Activated naive CD8-positive, alpha-beta T cell treated with anti-CD3 and anti-CD28 coated beads, Interleukin-2, amount 50 U/mL, for 24 hours (primary cell): ENCODE measurements around the gene PLAC9.

Experiments
- ATAC-seq: fragments of 150-1000 bp; cut with Tn5 transposase; one replicate; pipeline ENCODE4 v1.10.0; 2021
- DNase-seq: peaks from one replicate; pipeline ENCODE4 v3.0.0; 2021
- H3K27ac Mint-ChIP-seq: one replicate; pipeline ENCODE4 v1.8.0; 2021; ENCODE audit warnings: mild to moderate bottlenecking, mixed read lengths
- H3K27me3 Mint-ChIP-seq: one replicate; pipeline ENCODE4 v1.8.0; 2021; ENCODE audit warnings: mixed read lengths
- H3K36me3 Mint-ChIP-seq: one replicate; pipeline ENCODE4 v1.8.0; 2021; ENCODE audit warnings: low read depth, mixed read lengths
- H3K4me1 Mint-ChIP-seq: one replicate; pipeline ENCODE4 v1.8.0; 2021; ENCODE audit warnings: mixed read lengths
- H3K4me3 Mint-ChIP-seq: one replicate; pipeline ENCODE4 v1.8.0; 2021; ENCODE audit warnings: mild to moderate bottlenecking, moderate library complexity, mixed read lengths
- H3K9me3 Mint-ChIP-seq: one replicate; pipeline ENCODE4 v1.8.0; 2021; ENCODE audit warnings: mixed read lengths

PLAC9 gene

DNA sequence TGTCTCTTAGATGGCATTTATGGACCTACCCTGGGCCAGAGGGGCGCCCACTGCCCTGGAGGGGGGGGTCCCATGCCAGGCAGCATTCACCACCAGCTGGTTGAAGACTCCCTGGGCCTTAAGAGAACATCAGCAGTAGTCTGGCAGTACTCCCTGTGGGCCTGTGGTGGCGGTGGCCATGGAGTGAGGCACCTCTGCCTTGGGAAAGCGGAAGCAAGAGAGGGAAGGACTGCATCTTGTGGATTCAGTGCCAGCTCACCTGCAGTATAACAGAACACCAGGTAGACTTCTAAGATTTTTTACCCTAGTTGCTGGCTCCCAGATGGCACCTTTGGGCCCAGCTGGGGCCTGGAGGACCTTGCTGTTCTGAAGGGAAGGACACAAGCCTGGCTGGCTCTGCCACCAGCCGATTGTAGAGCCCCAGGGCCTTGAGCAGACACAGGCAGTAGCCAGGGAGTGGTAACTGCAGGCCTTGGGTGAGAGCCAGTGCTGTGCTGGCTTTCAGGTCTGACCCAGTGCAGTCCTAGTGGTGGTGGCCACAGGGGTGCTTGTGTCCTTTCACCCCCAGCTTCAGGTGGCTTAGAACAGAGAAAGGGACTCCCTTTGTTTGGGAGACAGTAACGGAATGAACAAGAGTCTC lies 15.8 kb downstream of the PLAC9 start:
- Mint-ChIP-seq H3K27ac (no peak overlapping the region), H3K9me3 (peaks cover 10% of the 10 kb centered on the region), H3K4me3 (no peak overlapping the region), H3K27me3 (peaks cover 1% of the 10 kb centered on the region), H3K36me3 (peaks cover 43% of the 10 kb centered on the region), H3K4me1 (peaks cover 17% of the 10 kb centered on the region)
- DNase-seq (no peak), ATAC-seq (no peak)

DNA sequence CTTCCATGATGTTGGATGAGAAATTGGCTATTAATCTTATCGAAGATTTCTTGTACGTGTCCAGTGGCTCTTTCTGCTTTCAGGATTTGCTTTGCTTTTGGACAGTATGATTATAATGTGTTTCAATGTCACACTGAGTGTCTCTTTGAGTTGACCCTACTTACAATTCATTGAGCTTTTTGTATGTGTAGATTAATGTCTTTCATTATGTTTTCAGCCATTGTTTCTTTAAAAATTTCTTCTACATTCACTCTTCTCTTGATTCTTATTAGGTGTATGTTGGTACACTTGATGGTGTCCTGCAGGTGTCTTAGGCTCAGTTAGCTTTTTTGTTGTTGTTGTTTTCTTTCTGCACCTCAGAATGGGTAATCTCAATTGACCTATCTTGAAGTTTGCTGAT lies 16.6 kb downstream of the PLAC9 start:
- ATAC-seq (no peak), DNase-seq (no peak)
- peaks cover 1% of the 10 kb centered on the region for H3K27me3 Mint-ChIP-seq
- H3K4me3 Mint-ChIP-seq, result no peak overlapping the region
- peak overlapping the region; percentile 3 for H3K27ac Mint-ChIP-seq
- peaks cover 46% of the 10 kb centered on the region for H3K36me3 Mint-ChIP-seq
- peaks cover 11% of the 10 kb centered on the region for H3K4me1 Mint-ChIP-seq
- H3K9me3 Mint-ChIP-seq, result peaks cover 10% of the 10 kb centered on the region

DNA sequence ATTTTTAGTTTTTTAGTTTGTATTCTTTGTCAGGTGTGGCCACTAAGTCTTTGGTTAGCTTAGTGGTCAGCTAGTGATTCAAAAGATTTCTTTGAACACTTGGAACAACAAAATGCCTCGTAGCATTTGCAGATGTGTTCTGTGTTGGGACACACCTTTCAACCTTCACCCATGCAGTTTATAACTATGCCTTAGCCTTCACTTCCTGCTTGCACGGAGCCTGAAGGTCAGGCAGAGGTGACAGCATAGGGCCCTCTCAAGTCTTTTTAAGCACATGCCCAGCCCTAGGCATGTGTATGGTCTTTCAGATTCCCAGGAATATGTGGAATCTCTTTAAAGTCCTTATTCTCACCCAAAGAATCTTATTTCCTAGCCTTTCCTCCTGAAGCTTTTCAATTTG lies 17.6 kb downstream of the PLAC9 start:
- no peak for DNase-seq
- Mint-ChIP-seq H3K4me1 (peaks cover 2% of the 10 kb centered on the region), H3K36me3 (peaks cover 53% of the 10 kb centered on the region), H3K4me3 (no peak overlapping the region), H3K27ac (peak overlapping the region; percentile 78), H3K27me3 (no peaks in the 10 kb centered on the region), H3K9me3 (peaks cover 10% of the 10 kb centered on the region)
- ATAC-seq, result no peak

DNA sequence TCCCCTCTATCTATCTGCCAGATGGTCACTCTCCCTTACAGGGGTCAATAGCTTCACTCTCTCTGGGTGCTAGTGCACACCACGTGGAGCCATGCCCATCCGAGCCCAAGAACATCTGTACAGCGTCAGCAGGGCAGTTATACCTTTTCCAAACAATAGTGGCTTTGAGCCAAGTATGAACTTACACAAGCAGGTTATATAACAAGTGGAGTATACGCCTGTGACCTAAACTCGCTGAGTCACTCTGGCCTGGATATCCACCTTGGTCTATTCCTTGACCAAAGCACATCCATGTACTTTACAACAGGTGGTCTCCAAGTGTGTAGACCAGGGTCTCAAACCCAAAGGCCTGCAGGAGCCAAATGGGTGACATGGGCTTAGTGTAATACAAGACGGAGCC lies 20.3 kb downstream of the PLAC9 start:
- peaks cover 70% of the 10 kb centered on the region for H3K36me3 Mint-ChIP-seq
- H3K4me1 Mint-ChIP-seq, result peaks cover 15% of the 10 kb centered on the region
- ATAC-seq, result no peak
- H3K9me3 Mint-ChIP-seq, result peaks cover 10% of the 10 kb centered on the region
- DNase-seq, result no peak
- no peaks in the 10 kb centered on the region for H3K27me3 Mint-ChIP-seq
- no peak overlapping the region for H3K4me3 Mint-ChIP-seq
- no peak overlapping the region for H3K27ac Mint-ChIP-seq

DNA sequence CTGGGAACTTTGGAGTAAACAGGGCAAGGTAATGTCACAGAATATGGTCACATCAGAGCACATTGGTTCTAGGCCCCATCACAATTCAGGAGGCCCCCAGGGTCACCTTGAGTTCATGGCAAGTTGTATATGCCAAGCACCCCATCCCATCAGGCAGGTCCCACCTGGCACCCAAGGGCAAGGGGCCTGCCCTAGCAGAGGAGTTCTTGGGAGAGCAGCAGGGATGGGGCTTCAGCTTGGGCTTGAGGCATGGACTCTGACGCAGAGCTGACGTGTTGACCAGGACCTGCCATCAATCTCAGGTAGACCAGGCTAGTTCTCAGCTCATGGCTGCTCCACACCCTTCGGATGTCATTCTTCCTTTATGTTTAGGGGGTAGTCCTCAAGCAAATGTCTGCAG lies 20.9 kb downstream of the PLAC9 start:
- Mint-ChIP-seq H3K36me3 (peaks cover 73% of the 10 kb centered on the region), H3K27me3 (no peaks in the 10 kb centered on the region), H3K27ac (peak overlapping the region; percentile 57), H3K4me1 (peaks cover 15% of the 10 kb centered on the region), H3K4me3 (no peak overlapping the region), H3K9me3 (peaks cover 10% of the 10 kb centered on the region)
- ATAC-seq (no peak), DNase-seq (no peak)

DNA sequence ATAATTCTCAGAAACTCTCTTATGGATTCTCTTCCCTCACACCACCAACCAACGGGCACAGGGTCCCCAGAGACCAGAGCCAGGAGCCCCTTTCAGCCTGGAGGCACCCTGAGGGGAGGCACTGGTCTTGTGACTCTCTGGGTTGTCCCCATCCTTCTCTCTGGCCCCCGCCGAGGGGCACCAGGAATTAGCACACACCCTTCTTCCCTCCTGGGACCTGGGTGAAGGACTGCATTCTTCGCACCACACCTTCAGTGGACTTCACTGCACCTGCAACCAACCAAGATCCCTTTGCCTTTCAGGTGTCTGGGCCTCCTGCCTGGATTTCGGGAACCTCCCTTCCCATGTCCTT lies 22.1 kb downstream of the PLAC9 start:
- H3K4me3 Mint-ChIP-seq, result no peak overlapping the region
- peaks cover 5% of the 10 kb centered on the region for H3K9me3 Mint-ChIP-seq
- no peak for DNase-seq
- H3K36me3 Mint-ChIP-seq, result peaks cover 65% of the 10 kb centered on the region
- no peaks in the 10 kb centered on the region for H3K27me3 Mint-ChIP-seq
- ATAC-seq, result no peak
- peaks cover 15% of the 10 kb centered on the region for H3K4me1 Mint-ChIP-seq
- H3K27ac Mint-ChIP-seq, result peak overlapping the region; percentile 23

DNA sequence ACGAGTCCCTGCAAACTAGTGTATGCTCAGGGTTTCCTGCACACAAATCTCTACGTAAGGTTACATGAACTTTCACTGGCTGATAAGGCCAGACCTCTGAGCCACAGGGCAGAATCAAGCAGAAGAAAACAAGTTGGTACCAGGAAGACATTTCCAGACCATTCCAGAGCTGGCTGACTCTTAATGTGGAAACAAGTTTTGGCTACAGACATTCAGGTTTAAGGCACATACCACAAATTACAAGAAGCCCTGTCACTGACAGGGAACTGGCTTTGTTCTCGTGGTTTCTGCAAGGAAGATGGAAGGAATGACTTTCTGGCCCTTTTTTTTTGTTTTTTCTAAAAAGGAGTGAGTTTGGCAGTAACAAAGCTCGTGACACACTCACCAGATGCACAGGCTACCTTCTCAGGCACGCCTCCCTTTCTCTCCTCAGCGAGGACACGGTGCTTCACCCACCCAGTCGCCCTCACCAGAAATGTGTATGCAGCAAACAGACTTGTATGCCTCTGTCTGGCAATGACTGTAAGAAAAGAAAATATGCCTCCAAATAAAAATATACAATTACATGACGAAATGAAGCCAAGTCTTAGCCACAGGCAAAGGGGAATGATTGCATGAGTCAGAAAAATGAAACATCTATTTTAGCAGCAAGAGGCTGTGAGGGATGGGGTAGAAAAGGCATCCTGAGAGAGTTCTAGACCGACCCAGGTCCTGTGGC lies 22.6 kb downstream of the PLAC9 start:
- peaks cover 64% of the 10 kb centered on the region for H3K36me3 Mint-ChIP-seq
- peak overlapping the region; percentile 61 for H3K27ac Mint-ChIP-seq
- H3K4me3 Mint-ChIP-seq, result no peak overlapping the region
- DNase-seq (no peak), ATAC-seq (no peak)
- no peaks in the 10 kb centered on the region for H3K27me3 Mint-ChIP-seq
- peaks cover 5% of the 10 kb centered on the region for H3K9me3 Mint-ChIP-seq
- peaks cover 15% of the 10 kb centered on the region for H3K4me1 Mint-ChIP-seq

DNA sequence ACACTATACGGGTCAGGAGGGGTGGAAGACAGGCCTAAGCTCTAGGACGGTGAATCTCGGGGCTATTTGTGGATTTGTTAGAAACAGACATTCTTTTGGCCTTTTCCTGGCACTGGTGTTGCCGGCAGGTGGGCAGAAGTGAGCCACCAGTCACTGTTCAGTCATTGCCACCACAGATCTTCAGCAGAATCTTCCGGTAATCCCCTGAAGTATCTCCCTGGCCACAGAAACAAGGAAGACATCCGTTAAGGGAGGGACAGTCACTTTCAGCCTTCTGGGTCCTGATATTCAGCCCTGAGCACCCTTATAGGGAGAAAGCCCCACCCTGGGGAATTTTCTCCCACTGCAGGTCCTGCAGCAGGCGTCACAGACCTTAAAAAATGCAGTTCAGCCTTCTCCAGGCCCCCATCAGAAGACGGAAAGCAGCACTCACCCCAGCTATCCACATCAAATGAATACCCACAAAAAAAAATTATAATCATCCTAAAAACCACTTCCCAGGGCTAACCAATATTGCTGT lies 23.2 kb downstream of the PLAC9 start:
- Mint-ChIP-seq H3K9me3 (no peaks in the 10 kb centered on the region), H3K36me3 (peaks cover 63% of the 10 kb centered on the region), H3K27me3 (no peaks in the 10 kb centered on the region), H3K4me3 (no peak overlapping the region), H3K27ac (peak overlapping the region; percentile 61), H3K4me1 (peaks cover 15% of the 10 kb centered on the region)
- DNase-seq (no peak), ATAC-seq (no peak)

DNA sequence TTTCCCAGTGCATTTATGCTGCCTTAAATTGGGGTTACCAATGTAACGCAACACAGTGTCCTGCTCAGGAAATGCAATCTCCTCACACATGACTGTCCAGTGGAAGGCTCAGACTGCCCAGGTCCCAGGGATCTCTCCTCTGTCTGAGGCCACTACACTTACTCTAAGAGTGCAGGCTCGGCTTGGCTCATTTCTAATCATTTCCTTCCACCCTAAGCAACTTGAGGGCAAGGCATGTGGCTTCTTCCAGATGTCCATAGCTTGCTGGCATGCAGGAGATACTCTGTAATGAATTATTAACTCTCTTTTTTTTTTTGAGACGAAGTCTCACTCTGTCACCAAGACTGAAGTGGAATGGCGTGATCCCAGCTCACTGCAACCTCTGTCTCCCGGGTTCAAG lies 23.7 kb downstream of the PLAC9 start:
- no peak for ATAC-seq
- Mint-ChIP-seq H3K4me3 (no peak overlapping the region), H3K27me3 (no peaks in the 10 kb centered on the region), H3K4me1 (peaks cover 15% of the 10 kb centered on the region), H3K9me3 (no peaks in the 10 kb centered on the region), H3K27ac (peak overlapping the region; percentile 59), H3K36me3 (peaks cover 61% of the 10 kb centered on the region)
- no peak for DNase-seq

DNA sequence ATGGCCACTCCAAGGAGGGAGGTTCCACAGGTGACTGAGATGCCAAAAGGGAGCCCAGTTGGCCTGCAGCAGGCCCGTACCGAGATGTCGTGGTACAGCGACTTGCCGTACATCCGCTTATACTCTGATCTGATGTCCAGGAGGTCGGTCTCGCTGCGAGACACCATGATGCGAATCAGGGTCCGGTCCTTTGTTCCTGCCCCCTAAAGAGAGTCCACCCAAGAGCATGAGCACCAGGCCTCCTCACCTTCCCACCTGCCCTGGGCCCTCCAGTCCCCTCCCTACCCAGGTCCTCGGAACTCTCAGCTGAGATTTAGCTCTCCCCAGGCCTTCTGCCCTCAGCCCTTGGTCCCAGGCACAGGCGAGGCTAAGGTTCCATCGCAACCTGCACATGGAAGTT lies 25.0 kb downstream of the PLAC9 start:
- Mint-ChIP-seq H3K36me3 (peaks cover 58% of the 10 kb centered on the region), H3K9me3 (no peaks in the 10 kb centered on the region), H3K27me3 (no peaks in the 10 kb centered on the region), H3K27ac (no peak overlapping the region), H3K4me1 (peaks cover 15% of the 10 kb centered on the region), H3K4me3 (no peak overlapping the region)
- ATAC-seq, result no peak
- DNase-seq, result no peak

DNA sequence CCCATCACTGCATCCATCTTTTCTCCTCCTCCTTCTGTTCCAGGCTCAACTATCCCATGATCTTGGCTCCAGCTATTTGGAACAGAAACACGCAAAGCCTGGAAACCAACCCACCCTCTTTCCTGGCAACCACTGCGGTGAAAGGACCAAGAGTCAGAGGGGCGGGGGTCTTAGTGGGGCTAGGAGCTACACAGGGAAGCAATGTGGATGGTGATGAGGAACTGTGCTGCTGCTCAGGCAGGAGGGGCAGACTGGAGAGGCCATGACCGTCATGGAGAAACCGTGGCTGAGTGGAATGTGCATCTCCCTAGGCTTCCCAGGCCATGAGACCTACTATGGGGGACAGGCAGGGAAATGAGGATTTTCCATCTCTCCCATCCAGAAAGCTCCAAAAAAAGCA lies 25.6 kb downstream of the PLAC9 start:
- DNase-seq (no peak), ATAC-seq (no peak)
- H3K4me3 Mint-ChIP-seq, result no peak overlapping the region
- peaks cover 60% of the 10 kb centered on the region for H3K36me3 Mint-ChIP-seq
- H3K27me3 Mint-ChIP-seq, result no peaks in the 10 kb centered on the region
- H3K4me1 Mint-ChIP-seq, result peaks cover 15% of the 10 kb centered on the region
- no peaks in the 10 kb centered on the region for H3K9me3 Mint-ChIP-seq
- H3K27ac Mint-ChIP-seq, result no peak overlapping the region

DNA sequence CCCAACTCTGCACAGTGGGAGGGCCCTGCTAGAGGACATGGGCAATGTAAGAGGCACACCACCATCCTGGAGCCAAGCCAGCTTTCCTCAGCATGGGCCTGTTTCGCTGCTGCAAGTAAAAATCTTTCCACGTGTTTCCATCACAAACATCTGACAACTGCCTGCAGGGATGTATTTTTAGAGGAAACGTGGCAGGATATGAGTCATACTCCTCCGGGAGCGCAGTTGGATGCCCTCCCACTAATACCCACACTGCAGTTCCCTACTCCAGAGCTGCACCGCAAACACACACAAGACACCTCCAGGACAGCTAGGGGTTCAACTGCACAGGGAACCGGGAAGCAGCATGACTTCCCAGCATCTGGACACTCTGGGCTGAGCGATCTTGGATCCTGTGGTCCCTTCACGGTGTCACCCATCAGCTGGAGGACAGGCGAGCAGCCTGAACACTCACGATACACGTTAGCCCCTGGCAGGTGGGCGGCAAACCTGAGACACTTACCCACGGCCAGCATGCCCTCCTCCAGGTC lies 26.1 kb downstream of the PLAC9 start:
- Mint-ChIP-seq H3K9me3 (no peaks in the 10 kb centered on the region), H3K27me3 (no peaks in the 10 kb centered on the region), H3K4me3 (no peak overlapping the region), H3K27ac (peak overlapping the region; percentile 40), H3K4me1 (peaks cover 15% of the 10 kb centered on the region), H3K36me3 (peaks cover 57% of the 10 kb centered on the region)
- no peak for DNase-seq
- ATAC-seq, result no peak

DNA sequence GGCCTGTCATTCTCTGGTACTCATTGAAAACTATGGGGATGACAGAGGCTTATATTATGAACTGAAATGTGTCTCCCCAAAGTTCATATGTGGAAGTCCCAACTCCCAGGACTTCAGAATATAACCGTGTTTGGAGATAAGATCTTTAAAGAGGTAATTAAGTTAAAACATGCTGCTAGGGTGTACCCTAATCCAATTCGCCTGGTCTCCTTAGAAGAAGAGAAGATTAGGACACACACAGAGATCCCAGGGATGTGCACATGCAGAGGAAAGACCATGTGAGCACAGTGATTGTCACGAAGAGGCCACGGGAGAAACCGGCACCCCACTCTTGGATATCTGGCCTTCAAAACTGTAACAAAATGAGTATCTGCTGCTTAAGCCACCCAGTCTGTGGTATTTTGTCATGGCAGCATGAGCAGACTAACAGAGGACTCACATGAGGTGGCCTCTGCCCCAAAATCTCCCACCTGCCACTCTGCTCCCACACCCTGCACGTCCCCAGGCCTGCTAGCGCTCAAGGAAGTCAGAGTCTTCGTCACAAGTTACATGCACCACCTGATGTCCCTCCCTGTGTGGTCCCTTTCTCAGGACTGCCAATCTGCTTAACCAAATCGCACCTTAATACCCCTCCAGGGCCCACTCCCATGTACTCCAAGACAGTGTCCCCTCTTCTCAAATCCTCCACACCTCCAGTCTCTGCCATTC lies 26.8 kb downstream of the PLAC9 start:
- Mint-ChIP-seq H3K4me1 (peaks cover 15% of the 10 kb centered on the region), H3K36me3 (peaks cover 60% of the 10 kb centered on the region), H3K4me3 (no peak overlapping the region), H3K9me3 (no peaks in the 10 kb centered on the region), H3K27me3 (no peaks in the 10 kb centered on the region), H3K27ac (peak overlapping the region; percentile 49)
- no peak for DNase-seq
- peak; percentile 9 for ATAC-seq

DNA sequence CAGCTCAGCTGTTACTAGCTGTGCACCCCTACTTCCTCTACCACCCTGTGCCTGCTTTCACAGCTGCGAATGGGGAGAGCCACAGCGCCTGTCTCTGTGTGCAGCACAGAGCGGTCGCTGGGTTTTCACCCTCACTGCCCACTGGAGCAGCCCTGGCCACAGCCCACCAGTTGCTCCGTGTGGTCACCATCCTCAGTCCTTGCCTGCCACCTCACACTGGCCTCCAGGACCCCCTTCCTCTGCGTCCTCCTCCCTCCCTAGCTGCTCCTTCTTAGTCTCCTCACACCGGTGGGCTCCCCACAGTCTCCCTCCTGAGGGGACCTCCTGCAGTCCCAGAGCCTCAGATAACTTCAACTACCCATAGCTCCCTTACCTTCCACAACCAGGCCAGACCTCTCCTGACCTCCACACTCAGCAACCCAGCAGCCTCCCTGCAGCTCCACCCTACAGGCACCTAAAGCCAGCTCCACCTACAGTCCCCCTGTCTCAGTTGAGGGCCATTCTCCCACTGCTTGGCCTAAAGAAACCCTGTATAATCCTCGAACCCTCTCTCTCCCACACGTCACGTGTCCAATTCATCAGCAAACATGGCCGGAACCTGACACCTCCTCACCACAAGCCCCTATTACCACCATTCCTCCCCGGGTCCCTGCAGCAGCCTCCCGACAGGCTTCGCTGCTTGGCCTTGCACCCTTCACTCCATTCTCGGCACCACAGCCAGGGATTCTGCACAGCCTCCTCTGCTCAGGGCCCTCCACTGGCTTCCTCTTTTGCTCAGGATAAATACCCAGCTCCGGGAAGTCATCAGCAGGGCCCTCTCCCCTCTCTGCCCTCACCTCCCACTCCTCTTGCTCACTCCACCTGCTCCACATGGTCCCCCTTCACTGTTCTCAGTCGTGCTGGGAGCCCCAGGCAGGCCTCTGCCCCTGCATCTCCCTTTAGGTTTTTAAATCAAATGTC lies 28.1 kb downstream of the PLAC9 start:
- Mint-ChIP-seq H3K27ac (peak overlapping the region; percentile 37), H3K9me3 (no peaks in the 10 kb centered on the region), H3K27me3 (no peaks in the 10 kb centered on the region), H3K36me3 (peaks cover 49% of the 10 kb centered on the region), H3K4me3 (no peak overlapping the region), H3K4me1 (peaks cover 12% of the 10 kb centered on the region)
- no peak for ATAC-seq
- DNase-seq, result no peak
